Stimulated activated CD8-positive, alpha-beta memory T cell treated with anti-CD3 and anti-CD28 coated beads, Interleukin-15, amount 100 ng/mL, for 4 hours (primary cell): ENCODE data around the gene FADS3.

ENCODE experiments used
- DNase-seq, 2 donors: peaks; one replicate each; pipeline ENCODE4 v3.0.0-alpha.2; 2020; ENCODE audit warnings: low read depth in 2 of 2

The FADS3 gene

GRCh38 chr11:61879152-61879551 is 12.2 kb downstream of the FADS3 start:
- DNase-seq = no peak

- DNase-seq = no peak
Measured at GRCh38 chr11:61875698-61876097, 15.6 kb downstream of the FADS3 start.

GRCh38 chr11:61874853-61875252 is 16.5 kb downstream of the FADS3 start:
- no peak for DNase-seq

GRCh38 chr11:61874377-61874809 is 17.0 kb downstream of the FADS3 start:
- no peak for DNase-seq

DNA sequence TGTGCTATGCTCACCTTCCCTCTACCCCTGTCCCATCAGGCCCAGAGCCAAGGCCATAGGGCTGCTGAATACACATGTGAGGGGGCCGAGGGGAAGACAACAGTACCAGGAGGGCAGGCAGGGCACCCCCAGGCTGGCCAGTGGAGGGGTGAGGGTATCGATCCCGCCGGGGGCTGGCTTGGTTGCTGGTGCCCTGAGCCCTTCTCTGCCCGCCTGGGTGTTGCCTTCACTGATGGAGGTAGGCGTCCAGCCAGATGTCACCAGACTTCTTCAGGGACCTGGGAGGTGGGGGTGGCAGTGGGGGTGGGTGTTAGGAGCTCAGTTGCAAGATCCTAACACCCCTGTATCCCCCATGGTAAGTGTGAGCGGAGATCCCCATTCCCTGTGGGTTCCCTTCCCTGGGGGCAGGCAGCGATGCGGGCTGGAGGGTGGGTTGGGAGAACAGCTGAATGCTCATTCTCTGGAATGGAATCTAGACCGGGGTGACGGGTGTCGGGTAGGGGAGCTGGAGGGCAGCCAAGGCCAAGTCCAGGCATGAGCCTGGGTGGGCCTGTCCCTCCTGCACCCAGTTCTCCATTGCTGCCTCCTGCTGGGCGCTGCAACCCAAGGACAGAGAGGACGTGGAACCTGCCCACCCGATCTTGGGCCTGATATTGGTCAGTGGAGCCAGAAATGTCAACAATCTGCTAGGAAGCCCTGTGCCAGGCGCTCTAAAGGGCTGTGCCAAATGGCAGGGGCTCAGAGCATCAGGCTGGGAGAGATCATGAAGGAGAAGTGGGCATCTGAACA is 17.6 kb downstream of the FADS3 start:
- DNase-seq = no peak

DNA sequence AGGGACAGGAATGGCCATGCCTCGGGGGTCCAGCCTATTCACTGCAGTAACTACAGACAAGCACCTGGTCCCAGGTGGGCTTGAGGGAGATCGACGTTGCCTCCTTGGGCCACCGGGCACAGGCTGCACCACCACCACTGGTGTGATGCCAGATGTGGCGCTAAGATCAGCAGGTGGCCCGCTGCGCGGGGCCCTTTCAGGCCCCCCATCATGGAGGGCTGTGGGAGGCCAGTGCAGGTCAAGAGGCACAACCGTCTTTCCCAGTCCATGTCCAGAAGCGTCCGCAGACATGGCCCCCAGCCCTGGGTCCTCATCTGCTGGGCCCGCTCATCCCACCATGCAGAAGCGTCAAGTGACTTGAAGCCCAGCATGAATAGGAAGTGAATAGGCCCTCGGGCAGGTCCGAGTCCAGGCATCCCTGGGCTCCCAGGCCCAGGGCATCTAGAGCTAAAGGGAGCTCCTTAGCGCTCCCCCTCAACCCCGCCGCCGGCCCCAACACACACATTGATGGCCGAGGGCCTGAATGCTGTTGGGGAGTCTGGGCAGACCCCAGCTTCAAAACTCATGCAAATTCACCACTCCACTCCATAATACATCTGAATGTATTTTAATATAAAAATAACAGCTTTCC is 18.3 kb downstream of the FADS3 start:
- no peak for DNase-seq

DNA sequence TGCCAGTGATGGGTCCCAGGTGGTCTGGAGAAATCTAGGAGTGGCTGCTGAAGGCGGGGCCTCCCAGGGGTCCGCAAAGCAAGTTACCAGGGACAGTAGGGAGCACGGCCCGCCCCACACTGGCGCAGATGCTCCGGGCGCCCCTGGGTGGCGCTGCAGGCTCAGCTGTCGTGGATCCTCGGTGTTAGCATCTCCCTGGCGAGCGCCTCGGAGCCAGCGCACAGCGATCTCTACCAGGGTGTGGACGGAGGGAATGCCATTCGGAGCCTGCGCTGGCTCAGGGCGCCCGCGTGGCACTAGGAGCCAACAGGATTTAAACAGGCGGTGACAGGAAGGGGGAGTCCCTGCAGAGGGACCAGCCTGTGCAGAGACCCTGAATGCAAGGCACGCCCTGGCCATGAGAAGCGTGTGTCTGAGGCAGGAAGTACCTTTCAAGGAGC is 20.2 kb downstream of the FADS3 start:
- DNase-seq = peak; percentile 5 to 17

GRCh38 chr11:61870541-61871031 is 20.8 kb downstream of the FADS3 start:
- DNase-seq = no peak

GRCh38 chr11:61869708-61870451 is 21.5 kb downstream of the FADS3 start:
- no peak for DNase-seq

GRCh38 chr11:61869429-61869707 is 22.0 kb downstream of the FADS3 start:
- no peak for DNase-seq

DNA sequence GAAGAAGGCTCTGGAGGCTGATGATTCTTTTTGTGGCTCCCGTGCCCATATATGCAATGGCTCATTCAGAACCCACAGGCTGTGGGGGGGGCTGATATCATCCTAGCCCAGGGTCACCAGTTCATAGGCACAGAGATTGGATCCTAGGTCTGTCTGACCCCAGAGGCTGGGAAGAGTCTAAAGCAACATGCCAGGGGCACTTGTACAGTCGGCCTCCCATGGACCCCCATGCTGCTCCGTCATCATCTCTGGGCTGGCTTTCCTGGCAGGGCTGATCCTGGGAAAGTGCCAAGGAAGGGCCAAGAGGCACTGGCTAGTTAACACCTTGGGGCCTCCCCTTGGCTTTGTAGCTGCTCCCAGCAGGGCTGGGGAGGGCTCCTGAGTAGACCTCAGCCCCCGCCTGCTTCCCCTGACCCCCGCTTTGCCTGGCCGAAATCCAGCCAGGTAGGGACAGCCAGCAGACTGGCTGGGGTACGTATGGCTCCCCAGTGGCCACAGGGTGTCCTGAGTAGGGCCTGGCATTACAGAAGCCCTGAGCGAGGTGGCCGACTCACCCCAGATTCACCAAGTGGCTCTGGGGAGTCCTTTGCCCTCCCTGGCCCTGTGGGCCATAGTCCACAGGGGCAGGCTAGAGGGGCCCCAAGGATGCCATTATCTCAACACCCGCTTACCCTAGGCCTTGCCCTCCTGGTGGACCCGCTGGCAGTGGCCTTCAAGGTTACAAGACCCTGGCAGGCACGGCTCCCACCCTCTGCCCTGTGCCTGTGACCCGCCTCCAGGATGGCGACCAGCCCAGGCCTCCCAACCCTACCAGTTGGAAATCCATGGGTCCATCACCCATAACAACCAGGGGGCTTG is 22.5 kb downstream of the FADS3 start:
- DNase-seq = no peak

DNA sequence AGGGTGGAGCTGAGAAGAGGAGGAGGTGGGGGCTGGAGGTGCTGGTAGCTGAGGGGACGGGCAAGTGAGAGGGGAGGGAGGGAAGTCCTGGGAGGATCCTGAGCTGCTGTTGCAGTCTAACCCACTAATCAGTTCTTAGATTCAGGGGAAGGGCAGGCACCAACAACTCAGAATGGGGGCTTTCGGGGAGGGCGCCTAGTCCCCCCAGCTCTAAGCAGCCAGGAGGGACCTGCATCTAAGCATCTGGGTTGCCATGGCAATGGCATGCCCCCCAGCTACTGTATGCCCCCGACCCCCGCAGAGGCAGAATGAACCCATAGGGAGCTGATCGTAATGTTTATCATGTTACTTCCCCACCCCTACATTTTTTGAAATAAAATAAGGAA is 24.4 kb downstream of the FADS3 start:
- DNase-seq = no peak

DNA sequence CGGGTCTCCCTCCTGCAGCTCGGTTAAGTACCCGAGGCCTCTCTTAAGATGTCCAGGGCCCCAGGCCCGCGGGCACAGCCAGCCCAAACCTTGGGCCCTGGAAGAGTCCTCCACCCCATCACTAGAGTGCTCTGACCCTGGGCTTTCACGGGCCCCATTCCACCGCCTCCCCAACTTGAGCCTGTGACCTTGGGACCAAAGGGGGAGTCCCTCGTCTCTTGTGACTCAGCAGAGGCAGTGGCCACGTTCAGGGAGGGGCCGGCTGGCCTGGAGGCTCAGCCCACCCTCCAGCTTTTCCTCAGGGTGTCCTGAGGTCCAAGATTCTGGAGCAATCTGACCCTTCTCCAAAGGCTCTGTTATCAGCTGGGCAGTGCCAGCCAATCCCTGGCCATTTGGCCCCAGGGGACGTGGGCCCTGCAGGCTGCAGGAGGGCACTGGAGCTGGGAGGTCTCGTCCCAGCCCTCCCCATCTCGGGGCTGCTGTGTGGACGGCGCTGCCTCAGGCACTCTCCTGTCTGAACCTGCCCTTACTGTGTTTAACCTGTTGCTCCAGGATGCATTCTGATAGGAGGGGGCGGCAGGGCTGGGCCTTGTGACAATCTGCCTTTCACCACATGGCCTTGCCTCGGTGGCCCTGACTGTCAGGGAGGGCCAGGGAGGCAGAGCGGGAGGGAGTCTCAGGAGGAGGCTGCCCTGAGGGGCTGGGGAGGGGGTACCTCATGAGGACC is 25.0 kb downstream of the FADS3 start:
- no peak for DNase-seq

- DNase-seq = no peak
Measured at GRCh38 chr11:61864814-61865775, 26.2 kb downstream of the FADS3 start.

GRCh38 chr11:61863548-61864081 is 27.7 kb downstream of the FADS3 start:
- no peak for DNase-seq

DNA sequence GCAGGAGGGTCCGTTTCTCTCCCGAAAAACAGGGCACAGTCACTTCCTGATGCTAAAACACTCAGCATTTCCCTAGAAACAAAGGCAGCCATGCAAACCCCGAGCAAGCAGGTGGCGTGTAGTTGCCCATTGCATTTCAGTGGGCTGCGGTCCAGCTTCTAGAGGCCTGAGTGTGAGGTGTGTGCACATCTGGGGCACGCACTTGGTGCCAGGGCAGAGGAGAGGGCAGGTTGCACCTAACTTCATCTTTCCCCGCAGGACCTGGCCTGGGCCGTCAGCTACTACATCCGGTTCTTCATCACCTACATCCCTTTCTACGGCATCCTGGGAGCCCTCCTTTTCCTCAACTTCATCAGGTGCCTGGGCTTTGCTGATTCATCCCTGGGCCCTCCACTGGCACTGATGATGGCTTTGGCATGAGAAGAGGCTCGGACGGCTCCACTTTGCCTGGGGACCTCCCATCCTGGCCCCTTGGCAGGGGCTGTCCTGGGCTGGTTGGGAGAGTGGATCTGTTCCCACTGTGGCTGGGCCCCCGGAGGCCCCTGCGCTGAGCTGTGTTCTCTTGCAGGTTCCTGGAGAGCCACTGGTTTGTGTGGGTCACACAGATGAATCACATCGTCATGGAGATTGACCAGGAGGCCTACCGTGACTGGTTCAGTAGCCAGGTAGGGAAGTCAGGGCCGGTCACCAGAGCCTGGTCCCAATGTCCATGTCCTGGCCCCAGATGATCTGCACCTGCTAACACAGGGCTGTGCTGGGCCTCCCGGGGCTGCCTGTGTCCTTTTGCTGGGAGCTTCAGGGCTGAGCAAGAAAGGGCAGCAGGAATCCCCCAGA is 28.4 kb downstream of the FADS3 start:
- DNase-seq = no peak

DNA sequence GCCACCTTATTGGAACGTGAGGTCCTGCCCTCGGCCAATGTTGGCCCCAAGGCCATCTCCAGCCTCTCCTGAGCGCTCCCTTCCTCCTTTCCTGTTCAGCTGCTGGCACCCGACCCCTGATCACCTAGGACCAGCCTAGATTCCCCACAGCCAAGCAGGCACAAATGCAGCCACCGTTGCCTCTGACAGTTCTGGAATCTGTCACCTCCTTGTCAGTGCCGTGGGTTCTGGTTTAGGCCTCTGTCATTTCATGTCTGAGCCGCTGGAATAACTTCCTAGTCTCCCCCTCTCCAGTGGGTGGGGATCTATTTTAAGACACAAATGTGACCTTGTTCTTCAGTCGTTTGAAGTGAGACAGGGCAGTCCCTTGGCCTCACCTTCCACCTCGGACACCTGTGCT is 29.7 kb downstream of the FADS3 start:
- DNase-seq = no peak

DNA sequence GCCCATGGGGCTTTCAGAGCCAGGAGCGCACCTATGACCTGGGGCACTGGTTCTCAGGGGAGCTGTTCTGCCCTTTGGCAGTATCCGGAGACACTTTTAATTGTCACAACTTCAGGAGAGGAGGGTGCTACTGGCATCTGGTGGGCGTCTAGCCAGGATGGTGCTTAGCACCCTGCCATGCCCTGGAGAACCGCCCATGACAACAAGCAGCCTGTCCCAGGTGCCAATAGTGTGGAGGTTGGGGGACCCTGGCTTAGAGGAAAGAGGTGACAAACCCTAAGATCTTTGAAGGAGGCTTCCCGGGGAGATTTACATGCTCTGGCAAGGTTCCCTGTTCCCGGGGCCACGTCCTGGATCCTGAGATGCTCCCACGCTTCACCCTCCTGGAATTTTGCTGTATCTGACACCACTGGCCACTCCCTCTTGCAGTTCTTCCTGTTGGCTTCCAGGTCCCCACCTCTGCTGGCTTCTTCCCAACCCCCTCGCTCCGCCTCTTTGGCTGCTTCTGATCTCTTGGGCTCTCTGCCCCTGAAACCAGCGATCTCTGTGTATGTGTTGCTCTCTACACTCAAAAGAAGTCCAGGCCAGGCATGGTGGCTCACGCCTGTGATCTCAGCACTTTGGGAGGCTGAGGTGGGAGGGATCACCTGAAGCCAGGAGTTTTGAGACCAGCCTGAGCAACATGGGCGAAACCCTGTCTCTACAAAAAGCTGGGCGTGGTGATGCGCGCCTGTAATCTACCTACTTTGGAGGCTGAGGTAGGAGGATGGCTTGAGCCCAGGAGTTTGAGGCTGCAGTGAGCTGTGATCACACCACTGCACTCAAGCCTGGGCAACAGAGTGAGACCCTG is 31.1 kb downstream of the FADS3 start:
- no peak for DNase-seq
